Measurements from ENCODE around the gene YEATS2. TPM values are rescaled to one million over a fixed set of nuclear protein-coding genes. Genes with fewer than 3 reads are reported as not detected.

Gene YEATS2
- total RNA-seq, 1 experiment from 2014 or later: 38.6 TPM

DNA sequence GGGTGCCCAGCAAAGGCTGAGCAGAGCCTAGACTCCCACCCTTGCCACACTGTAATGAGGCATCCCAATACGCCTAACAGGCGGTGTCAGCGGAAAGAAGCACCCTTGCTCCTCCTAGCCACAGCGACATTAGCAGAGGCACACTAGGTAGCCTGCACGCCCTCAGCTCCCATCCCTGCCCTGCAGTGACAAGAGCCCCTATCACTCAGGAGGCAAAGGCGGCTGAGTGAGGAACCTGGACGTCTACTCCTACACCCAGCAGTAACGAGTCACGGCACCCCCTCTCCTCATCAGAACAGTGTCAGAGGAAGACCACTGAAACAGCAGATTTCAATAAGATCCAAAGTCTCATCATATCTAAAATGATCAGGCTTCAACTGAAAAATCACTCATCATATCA is 139.8 kb downstream of the YEATS2 start (continued):
- no peak for TF ChIP-seq YY1 (IDR thresholded peaks at IDR 0.05; ENCODE audit: extremely low read depth, insufficient replicate concordance, low read depth, low read length)

DNA sequence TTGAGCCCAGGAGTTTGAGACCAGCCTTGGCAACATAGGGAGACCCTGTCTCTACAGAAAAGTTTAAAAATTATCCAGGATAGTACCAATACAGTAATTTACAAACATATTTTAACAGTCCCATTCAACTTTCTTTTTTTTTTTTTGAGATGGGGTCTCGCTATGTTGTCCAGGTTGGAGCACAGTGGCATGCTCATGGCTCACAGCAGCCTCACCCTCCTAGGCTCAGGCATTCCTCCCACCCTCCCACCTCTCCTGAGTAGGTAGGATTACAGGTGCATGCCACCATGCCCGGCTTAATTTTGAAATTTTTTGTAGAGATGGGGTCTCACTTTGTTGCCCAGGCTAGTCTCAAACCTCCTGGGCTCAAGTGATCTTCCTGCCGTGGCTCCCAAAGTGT is 140.3 kb downstream of the YEATS2 start:
- H4K20me1 ChIP-seq (ENCODE audit: insufficient read depth): no peaks in the 10 kb centered on the region
- ChIA-PET RAD21 (ENCODE audit: low non-redundant PET in 1 of 2, low total read pairs in 2 of 2, uncharacterized antibody in 2 of 2, unreplicated experiment in 2 of 2) (no interaction called here), CTCF (no interaction called here), POLR2A (no interaction called here)
- no peak for DNase-seq (ENCODE audit: low read depth, low spot score)
- no peaks in the 10 kb centered on the region for H3K27me3 ChIP-seq (ENCODE audit: insufficient read depth, low read length)
- no peak overlapping the region for H3K9ac ChIP-seq (ENCODE audit: low read length)
- H3K9me2 ChIP-seq (ENCODE audit: insufficient read depth): no peaks in the 10 kb centered on the region
- no TSS peak for BruUV-seq (replicated peaks)
- ATAC-seq: no peak
- no peaks in the 10 kb centered on the region for H3K4me1 ChIP-seq (ENCODE audit: control insufficient read depth in 1 of 2, insufficient read depth in 2 of 2, low read length in 2 of 2)
- no peaks in the 10 kb centered on the region for H3K79me2 ChIP-seq (ENCODE audit: insufficient read depth, low read length)
- H2AFZ ChIP-seq (ENCODE audit: low read depth, low read length, poor library complexity, severe bottlenecking): no peak overlapping the region
- TF ChIP-seq FOSL1 (IDR thresholded peaks at IDR 0.05; ENCODE audit: low read depth) (no peak), EGR1 (IDR thresholded peaks at IDR 0.05; ENCODE audit: low read depth) (no peak), TCF7L2 (IDR thresholded peaks at IDR 0.05; ENCODE audit: borderline replicate concordance, extremely low read depth, insufficient read depth, insufficient read length) (no peak), CBX3 (IDR thresholded peaks at IDR 0.05; ENCODE audit: low read depth) (no peak), SIN3A (IDR thresholded peaks at IDR 0.05; ENCODE audit: low read depth) (no peak), SRF (IDR thresholded peaks at IDR 0.05; ENCODE audit: low read depth) (no peak), ZNF274 (IDR thresholded peaks at IDR 0.05; ENCODE audit: low read depth, low read length) (no peak), EZH2phosphoT487 (IDR thresholded peaks at IDR 0.05; ENCODE audit: borderline replicate concordance) (no peak), ELF1 (IDR thresholded peaks at IDR 0.05; ENCODE audit: borderline replicate concordance, low read depth) (no peak), RAD21 (IDR thresholded peaks at IDR 0.05; ENCODE audit: low read depth) (no peak)
- TF ChIP-seq, protein P1, sequence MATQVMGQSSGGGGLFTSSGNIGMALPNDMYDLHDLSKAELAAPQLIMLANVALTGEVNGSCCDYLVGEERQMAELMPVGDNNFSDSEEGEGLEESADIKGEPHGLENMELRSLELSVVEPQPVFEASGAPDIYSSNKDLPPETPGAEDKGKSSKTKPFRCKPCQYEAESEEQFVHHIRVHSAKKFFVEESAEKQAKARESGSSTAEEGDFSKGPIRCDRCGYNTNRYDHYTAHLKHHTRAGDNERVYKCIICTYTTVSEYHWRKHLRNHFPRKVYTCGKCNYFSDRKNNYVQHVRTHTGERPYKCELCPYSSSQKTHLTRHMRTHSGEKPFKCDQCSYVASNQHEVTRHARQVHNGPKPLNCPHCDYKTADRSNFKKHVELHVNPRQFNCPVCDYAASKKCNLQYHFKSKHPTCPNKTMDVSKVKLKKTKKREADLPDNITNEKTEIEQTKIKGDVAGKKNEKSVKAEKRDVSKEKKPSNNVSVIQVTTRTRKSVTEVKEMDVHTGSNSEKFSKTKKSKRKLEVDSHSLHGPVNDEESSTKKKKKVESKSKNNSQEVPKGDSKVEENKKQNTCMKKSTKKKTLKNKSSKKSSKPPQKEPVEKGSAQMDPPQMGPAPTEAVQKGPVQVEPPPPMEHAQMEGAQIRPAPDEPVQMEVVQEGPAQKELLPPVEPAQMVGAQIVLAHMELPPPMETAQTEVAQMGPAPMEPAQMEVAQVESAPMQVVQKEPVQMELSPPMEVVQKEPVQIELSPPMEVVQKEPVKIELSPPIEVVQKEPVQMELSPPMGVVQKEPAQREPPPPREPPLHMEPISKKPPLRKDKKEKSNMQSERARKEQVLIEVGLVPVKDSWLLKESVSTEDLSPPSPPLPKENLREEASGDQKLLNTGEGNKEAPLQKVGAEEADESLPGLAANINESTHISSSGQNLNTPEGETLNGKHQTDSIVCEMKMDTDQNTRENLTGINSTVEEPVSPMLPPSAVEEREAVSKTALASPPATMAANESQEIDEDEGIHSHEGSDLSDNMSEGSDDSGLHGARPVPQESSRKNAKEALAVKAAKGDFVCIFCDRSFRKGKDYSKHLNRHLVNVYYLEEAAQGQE (IDR thresholded peaks at IDR 0.05; ENCODE audit: low read depth): no peak
- H3K4me2 ChIP-seq (ENCODE audit: low read length): no peak overlapping the region
- H3K36me3 ChIP-seq (ENCODE audit: control insufficient read depth in 1 of 2, insufficient read depth in 2 of 2, low read length in 2 of 2): peaks cover 30 to 31% of the 10 kb centered on the region in 2 experiments; a peak in 3 of 4 replicates
- intact Hi-C loops (cut with micrococcal nuclease): no loop called here
- no peaks in the 10 kb centered on the region for H3K9me3 ChIP-seq (ENCODE audit: control insufficient read depth in 1 of 2, insufficient read depth in 1 of 2, low read depth in 1 of 2, low read length in 2 of 2)
- no peak overlapping the region for H3K27ac ChIP-seq (ENCODE audit: low read depth, low read length)
- no peak overlapping the region for H3K4me3 ChIP-seq (replicated peaks in 1 of 2; ENCODE audit: low read depth in 1 of 2, low read length in 2 of 2)

Data from HCT116 (cell line).